ENCODE results near the gene TMEM53.

TMEM53 gene

GRCh38 chr1:44609768-44610526 is 64.3 kb downstream of the TMEM53 start:
- Histone ChIP-seq H2BK5ac (ENCODE audit: low read length) (no peak overlapping the region), H3K9ac (ENCODE audit: low read depth, low read length, poor library complexity) (peak overlapping the region; percentile 32), H4K91ac (ENCODE audit: low read depth, low read length, poor library complexity) (no peak overlapping the region), H2AK5ac (ENCODE audit: low read depth, low read length) (no peak overlapping the region), H3K27me3 (ENCODE audit: control insufficient read depth in 3 of 3, insufficient read depth in 3 of 3, low read depth in 1 of 3, low read length in 3 of 3) (no peaks in the 10 kb centered on the region), H3K9me3 (replicated peaks in 1 of 2; ENCODE audit: control insufficient read depth in 2 of 2, insufficient read depth in 1 of 2, low read depth in 1 of 2, low read length in 2 of 2) (peaks cover 0 to 3% of the 10 kb centered on the region in 2 donors), H2AFZ (ENCODE audit: low read length) (no peak overlapping the region), H3K23ac (ENCODE audit: low read depth, low read length, poor library complexity) (no peak overlapping the region), H3K27ac (replicated peaks; ENCODE audit: low read length) (no peak overlapping the region), H3K4me1 (ENCODE audit: control insufficient read depth in 2 of 2, insufficient read depth in 1 of 2, low read depth in 1 of 2, low read length in 2 of 2) (peaks cover 3 to 9% of the 10 kb centered on the region in 2 donors), H3K14ac (ENCODE audit: low read length) (peak overlapping the region; percentile 0), H3K18ac (ENCODE audit: low read length) (peak overlapping the region; percentile 30), H2BK15ac (ENCODE audit: low read length) (no peak overlapping the region), H3K4me3 (ENCODE audit: low read length in 2 of 2) (peak overlapping the region in 1 of 2 donors; percentile 14), H3K79me1 (ENCODE audit: low read depth, low read length) (no peaks in the 10 kb centered on the region), H2BK120ac (ENCODE audit: low read depth, low read length) (no peak overlapping the region), H4K8ac (ENCODE audit: low read depth, low read length) (no peak overlapping the region), H2BK12ac (ENCODE audit: low read length) (no peak overlapping the region), H3K36me3 (replicated peaks in 1 of 2; ENCODE audit: control insufficient read depth in 2 of 2, insufficient read depth in 2 of 2, low read length in 2 of 2) (peaks cover 0 to 27% of the 10 kb centered on the region in 2 donors), H3K4ac (ENCODE audit: low read length) (no peak overlapping the region), H3K4me2 (ENCODE audit: insufficient read depth, low read length, poor library complexity, severe bottlenecking) (no peak overlapping the region)
- no peak for DNase-seq (ENCODE audit: low spot score)
- no CpG with 5 or more reads among the region's 25 CpGs for WGBS, 2 donors (ENCODE audit: extremely low coverage in 2 of 2, insufficient read length in 2 of 2, insufficient replicate concordance in 1 of 2)

- Histone ChIP-seq H3K27ac (replicated peaks; ENCODE audit: low read length) (no peak overlapping the region), H3K23ac (ENCODE audit: low read depth, low read length, poor library complexity) (no peak overlapping the region)
These were observed 64.9 kb downstream of the TMEM53 start for GRCh38 chr1:44609412-44609767.

GRCh38 chr1:44608141-44608540 is 66.1 kb downstream of the TMEM53 start:
- Histone ChIP-seq H3K4me2 (ENCODE audit: insufficient read depth, low read length, poor library complexity, severe bottlenecking) (no peak overlapping the region), H2BK15ac (ENCODE audit: low read length) (no peak overlapping the region), H3K4me1 (ENCODE audit: control insufficient read depth in 2 of 2, insufficient read depth in 1 of 2, low read depth in 1 of 2, low read length in 2 of 2) (peaks cover 3 to 9% of the 10 kb centered on the region in 2 donors), H4K91ac (ENCODE audit: low read depth, low read length, poor library complexity) (no peak overlapping the region), H2BK5ac (ENCODE audit: low read length) (no peak overlapping the region), H3K14ac (ENCODE audit: low read length) (no peak overlapping the region), H3K9ac (ENCODE audit: low read depth, low read length, poor library complexity) (no peak overlapping the region), H3K36me3 (replicated peaks in 1 of 2; ENCODE audit: control insufficient read depth in 2 of 2, insufficient read depth in 2 of 2, low read length in 2 of 2) (peaks cover 0 to 17% of the 10 kb centered on the region in 2 donors), H3K79me1 (ENCODE audit: low read depth, low read length) (no peaks in the 10 kb centered on the region), H3K4ac (ENCODE audit: low read length) (no peak overlapping the region), H2AFZ (ENCODE audit: low read length) (no peak overlapping the region), H2AK5ac (ENCODE audit: low read depth, low read length) (no peak overlapping the region), H3K27ac (replicated peaks; ENCODE audit: low read length) (no peak overlapping the region), H4K8ac (ENCODE audit: low read depth, low read length) (no peak overlapping the region), H3K4me3 (ENCODE audit: low read length in 2 of 2) (no peak overlapping the region), H2BK120ac (ENCODE audit: low read depth, low read length) (no peak overlapping the region), H3K23ac (ENCODE audit: low read depth, low read length, poor library complexity) (no peak overlapping the region), H2BK12ac (ENCODE audit: low read length) (no peak overlapping the region), H3K18ac (ENCODE audit: low read length) (no peak overlapping the region), H3K27me3 (ENCODE audit: control insufficient read depth in 3 of 3, insufficient read depth in 3 of 3, low read depth in 1 of 3, low read length in 3 of 3) (no peaks in the 10 kb centered on the region), H3K9me3 (replicated peaks in 1 of 2; ENCODE audit: control insufficient read depth in 2 of 2, insufficient read depth in 1 of 2, low read depth in 1 of 2, low read length in 2 of 2) (peaks cover 0 to 3% of the 10 kb centered on the region in 2 donors)
- WGBS, 2 donors (ENCODE audit: extremely low coverage in 2 of 2, insufficient read length in 2 of 2, insufficient replicate concordance in 1 of 2) = no CpG with 5 or more reads among the region's 6 CpGs
- no peak for DNase-seq (ENCODE audit: low spot score)

More at GRCh38 chr1:44609412-44609767, 64.9 kb downstream of the TMEM53 start:
- Histone ChIP-seq H4K91ac (ENCODE audit: low read depth, low read length, poor library complexity) (no peak overlapping the region), H2AK5ac (ENCODE audit: low read depth, low read length) (no peak overlapping the region), H3K79me1 (ENCODE audit: low read depth, low read length) (no peaks in the 10 kb centered on the region), H3K18ac (ENCODE audit: low read length) (no peak overlapping the region), H2AFZ (ENCODE audit: low read length) (no peak overlapping the region), H3K27me3 (ENCODE audit: control insufficient read depth in 3 of 3, insufficient read depth in 3 of 3, low read depth in 1 of 3, low read length in 3 of 3) (no peaks in the 10 kb centered on the region), H2BK5ac (ENCODE audit: low read length) (no peak overlapping the region), H4K8ac (ENCODE audit: low read depth, low read length) (no peak overlapping the region), H3K4ac (ENCODE audit: low read length) (no peak overlapping the region), H3K14ac (ENCODE audit: low read length) (no peak overlapping the region), H3K4me2 (ENCODE audit: insufficient read depth, low read length, poor library complexity, severe bottlenecking) (no peak overlapping the region), H3K4me3 (ENCODE audit: low read length in 2 of 2) (no peak overlapping the region), H2BK120ac (ENCODE audit: low read depth, low read length) (no peak overlapping the region), H2BK15ac (ENCODE audit: low read length) (no peak overlapping the region), H3K9ac (ENCODE audit: low read depth, low read length, poor library complexity) (no peak overlapping the region), H2BK12ac (ENCODE audit: low read length) (no peak overlapping the region), H3K36me3 (replicated peaks in 1 of 2; ENCODE audit: control insufficient read depth in 2 of 2, insufficient read depth in 2 of 2, low read length in 2 of 2) (peaks cover 0 to 23% of the 10 kb centered on the region in 2 donors), H3K4me1 (ENCODE audit: control insufficient read depth in 2 of 2, insufficient read depth in 1 of 2, low read depth in 1 of 2, low read length in 2 of 2) (peaks cover 3 to 9% of the 10 kb centered on the region in 2 donors), H3K9me3 (replicated peaks in 1 of 2; ENCODE audit: control insufficient read depth in 2 of 2, insufficient read depth in 1 of 2, low read depth in 1 of 2, low read length in 2 of 2) (peaks cover 0 to 3% of the 10 kb centered on the region in 2 donors)
- WGBS, 2 donors (ENCODE audit: extremely low coverage in 2 of 2, insufficient read length in 2 of 2, insufficient replicate concordance in 1 of 2) = no CpG with 5 or more reads among the region's 10 CpGs
- peak; percentile 62 for DNase-seq (ENCODE audit: low spot score)

GRCh38 chr1:44606701-44607281 is 67.5 kb downstream of the TMEM53 start:
- H3K9ac ChIP-seq (ENCODE audit: low read depth, low read length, poor library complexity) = no peak overlapping the region
- H3K4me3 ChIP-seq (ENCODE audit: low read length in 2 of 2) = no peak overlapping the region
- DNase-seq (ENCODE audit: low spot score) = no peak
- no peaks in the 10 kb centered on the region for H3K27me3 ChIP-seq (ENCODE audit: control insufficient read depth in 3 of 3, insufficient read depth in 3 of 3, low read depth in 1 of 3, low read length in 3 of 3)
- H2BK15ac ChIP-seq (ENCODE audit: low read length) = no peak overlapping the region
- no peak overlapping the region for H2BK5ac ChIP-seq (ENCODE audit: low read length)
- no peak overlapping the region for H3K4me2 ChIP-seq (ENCODE audit: insufficient read depth, low read length, poor library complexity, severe bottlenecking)
- H3K23ac ChIP-seq (ENCODE audit: low read depth, low read length, poor library complexity) = no peak overlapping the region
- peaks cover 0 to 16% of the 10 kb centered on the region in 2 donors for H3K36me3 ChIP-seq (replicated peaks in 1 of 2; ENCODE audit: control insufficient read depth in 2 of 2, insufficient read depth in 2 of 2, low read length in 2 of 2)
- H2AK5ac ChIP-seq (ENCODE audit: low read depth, low read length) = no peak overlapping the region
- no peak overlapping the region for H4K8ac ChIP-seq (ENCODE audit: low read depth, low read length)
- no peak overlapping the region for H3K4ac ChIP-seq (ENCODE audit: low read length)
- H3K14ac ChIP-seq (ENCODE audit: low read length) = no peak overlapping the region
- no peak overlapping the region for H4K91ac ChIP-seq (ENCODE audit: low read depth, low read length, poor library complexity)
- H3K79me1 ChIP-seq (ENCODE audit: low read depth, low read length) = no peaks in the 10 kb centered on the region
- peaks cover 3 to 9% of the 10 kb centered on the region in 2 donors for H3K4me1 ChIP-seq (ENCODE audit: control insufficient read depth in 2 of 2, insufficient read depth in 1 of 2, low read depth in 1 of 2, low read length in 2 of 2)
- no peak overlapping the region for H2BK12ac ChIP-seq (ENCODE audit: low read length)
- H3K27ac ChIP-seq (replicated peaks; ENCODE audit: low read length) = no peak overlapping the region
- WGBS, 2 donors (ENCODE audit: extremely low coverage in 2 of 2, insufficient read length in 2 of 2, insufficient replicate concordance in 1 of 2) = no CpG with 5 or more reads among the region's 8 CpGs
- H2BK120ac ChIP-seq (ENCODE audit: low read depth, low read length) = no peak overlapping the region
- H3K9me3 ChIP-seq (replicated peaks in 1 of 2; ENCODE audit: control insufficient read depth in 2 of 2, insufficient read depth in 1 of 2, low read depth in 1 of 2, low read length in 2 of 2) = peaks cover 0 to 3% of the 10 kb centered on the region in 2 donors
- H2AFZ ChIP-seq (ENCODE audit: low read length) = no peak overlapping the region
- H3K18ac ChIP-seq (ENCODE audit: low read length) = no peak overlapping the region

Measured in neuronal stem cell (in vitro differentiated cells).